Retina (tissue), 1 donor: ENCODE data around the gene MOB3B.

Source experiments
- DNase-seq: peaks from one replicate; pipeline ENCODE4 v3.0.0-alpha.2; 2016

Gene MOB3B

GRCh38 chr9:27413511-27414219 lies 115.9 kb downstream of the MOB3B start:
- no peak for DNase-seq

DNA sequence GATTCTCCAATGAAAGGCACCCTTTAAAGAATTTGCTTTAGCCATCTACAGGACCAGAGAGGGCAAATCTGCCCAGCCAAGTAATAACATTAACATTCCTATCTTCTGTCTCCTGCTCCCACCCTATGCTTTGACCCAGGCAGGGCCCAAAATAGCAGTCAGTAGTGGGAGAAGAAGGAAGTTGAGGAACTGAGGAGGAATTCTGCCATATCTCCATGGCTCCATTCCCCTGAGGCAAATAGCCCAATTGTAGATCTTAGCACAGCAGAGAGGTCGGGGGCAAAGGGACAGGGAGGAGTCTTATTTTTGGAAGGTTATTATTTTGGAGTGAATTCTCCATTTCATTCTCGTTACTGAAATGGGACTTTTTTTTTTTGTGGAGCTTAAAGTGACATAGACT lies 116.7 kb downstream of the MOB3B start:
- no peak for DNase-seq

GRCh38 chr9:27412081-27412480 lies 117.5 kb downstream of the MOB3B start:
- no peak for DNase-seq

DNA sequence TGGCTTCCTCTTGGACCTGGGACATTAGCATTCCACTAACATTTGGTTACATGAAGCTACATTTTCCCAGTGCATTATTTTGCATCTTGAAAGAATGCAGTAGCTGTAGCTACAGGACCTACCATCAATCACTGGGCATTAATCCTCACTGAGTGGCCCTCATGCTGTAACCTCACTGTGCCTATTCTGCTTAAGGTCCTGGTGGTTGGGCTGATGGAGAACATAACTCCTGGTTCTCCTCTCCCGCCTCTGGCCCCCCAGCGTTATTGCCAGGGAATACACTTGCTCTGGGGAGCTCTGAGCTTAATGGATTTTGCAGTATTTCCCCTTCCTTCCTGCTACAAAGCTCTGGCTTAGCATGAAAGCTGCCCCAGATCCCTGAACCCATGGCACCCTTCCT lies 121.1 kb downstream of the MOB3B start:
- DNase-seq, result no peak

DNA sequence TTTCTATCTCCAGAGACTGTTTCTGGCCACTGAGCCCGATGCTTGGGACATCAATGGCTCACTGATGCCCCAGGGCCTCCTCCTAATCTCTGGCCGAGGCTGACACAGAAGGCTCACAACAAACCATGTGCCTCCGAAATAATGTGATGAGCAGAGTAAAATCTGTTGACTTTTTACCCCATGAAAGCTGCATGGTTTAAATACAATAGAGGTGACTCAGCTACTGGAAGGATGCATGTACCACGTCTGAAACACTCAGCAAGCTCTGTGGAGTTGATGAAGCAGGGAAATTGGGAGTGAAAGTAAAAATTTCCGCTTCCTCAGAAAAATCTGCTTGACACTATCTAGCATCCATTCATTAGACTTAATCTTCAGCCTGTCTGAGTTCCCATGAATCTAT lies 121.6 kb downstream of the MOB3B start:
- DNase-seq, result no peak

DNA sequence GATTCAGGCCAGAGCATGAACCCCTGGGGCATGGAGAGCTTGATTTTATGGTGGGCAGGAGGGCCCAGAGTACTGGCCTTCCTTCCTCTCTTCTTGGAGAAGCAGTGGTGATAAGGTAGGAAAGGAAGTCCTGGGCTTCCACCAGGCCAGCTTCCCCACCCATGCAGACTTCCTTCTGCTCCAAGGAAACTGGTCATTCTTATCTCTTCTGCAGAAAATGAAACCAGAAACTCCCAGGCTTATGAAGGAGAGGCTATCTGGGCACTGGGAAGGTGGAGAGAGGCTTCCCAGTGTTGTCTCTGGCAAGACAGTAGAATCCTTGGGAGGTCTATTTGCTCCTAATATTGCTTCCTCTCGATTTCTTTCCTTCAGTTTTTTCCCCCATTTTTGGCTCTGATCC lies 122.1 kb downstream of the MOB3B start:
- no peak for DNase-seq

DNA sequence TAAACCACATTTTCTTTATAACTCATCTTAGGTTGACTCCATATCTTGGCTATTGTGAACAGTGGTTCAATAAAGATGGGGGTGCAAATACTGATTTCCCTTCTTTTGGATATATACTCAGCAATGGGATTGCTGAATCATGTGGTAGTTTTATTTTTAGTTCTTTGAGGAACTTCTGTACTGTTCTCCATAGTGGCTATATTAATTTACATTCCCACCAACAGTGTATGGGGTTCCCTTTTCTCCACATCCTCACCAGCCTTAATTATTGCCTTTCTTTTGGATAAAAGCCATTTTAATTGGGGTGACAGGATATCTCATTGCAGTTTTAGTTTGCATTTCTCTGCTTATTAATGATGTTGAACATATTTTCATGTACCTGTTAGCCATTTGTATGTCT lies 125.0 kb downstream of the MOB3B start:
- no peak for DNase-seq

GRCh38 chr9:27402626-27403025 lies 127.0 kb downstream of the MOB3B start:
- no peak for DNase-seq

- DNase-seq, result no peak
Observed at GRCh38 chr9:27400334-27400880, 129.2 kb downstream of the MOB3B start.

DNA sequence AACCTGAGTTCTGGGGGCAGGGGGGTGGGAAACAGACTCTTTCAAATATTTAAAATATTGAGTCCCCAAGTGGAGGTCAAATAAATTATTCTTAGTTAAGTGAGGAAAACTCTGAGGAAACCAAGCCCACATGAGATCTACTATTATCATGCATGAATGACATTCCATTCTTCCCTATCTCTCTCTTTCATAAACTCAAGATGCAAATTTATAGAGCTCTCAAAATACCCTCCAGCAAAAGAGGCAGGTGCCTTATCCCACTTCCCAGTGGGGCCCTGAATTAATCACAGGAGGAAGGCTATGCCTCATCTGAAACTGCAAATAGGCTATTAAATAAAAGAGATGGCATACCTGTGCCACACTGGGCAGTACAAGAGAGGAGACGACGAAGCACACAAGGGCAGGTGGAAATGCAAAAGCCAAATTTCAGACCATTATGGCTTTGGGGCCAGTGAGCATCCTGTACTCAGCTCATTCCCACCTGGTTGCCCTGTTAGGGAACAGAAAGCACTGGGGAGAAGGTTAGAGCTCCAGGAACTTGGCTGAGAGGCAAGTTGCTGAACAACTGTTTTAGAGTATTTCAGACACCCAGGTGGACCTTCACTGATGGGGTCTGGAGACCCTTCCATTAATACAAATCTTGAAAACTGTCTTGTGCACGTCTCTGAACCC lies 130.5 kb downstream of the MOB3B start:
- DNase-seq, result no peak

DNA sequence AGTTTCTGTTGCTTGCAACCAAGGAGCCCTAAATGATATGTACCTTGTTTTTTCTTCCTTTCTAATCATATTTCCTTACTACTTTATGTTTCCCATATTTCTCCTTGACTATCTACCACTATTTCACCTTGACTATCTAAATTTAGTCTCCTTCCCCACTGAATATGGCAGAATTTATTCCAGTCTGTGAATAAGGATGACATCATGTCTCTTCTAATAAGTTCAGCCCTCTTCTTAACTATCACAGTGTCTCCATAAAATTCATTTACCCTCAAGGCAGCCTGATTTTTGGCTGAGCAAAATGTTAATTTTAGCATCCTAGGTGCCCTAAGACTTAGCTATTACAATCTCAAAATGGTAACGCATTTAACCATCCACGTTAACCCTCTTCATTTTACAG lies 133.1 kb downstream of the MOB3B start:
- no peak for DNase-seq

DNA sequence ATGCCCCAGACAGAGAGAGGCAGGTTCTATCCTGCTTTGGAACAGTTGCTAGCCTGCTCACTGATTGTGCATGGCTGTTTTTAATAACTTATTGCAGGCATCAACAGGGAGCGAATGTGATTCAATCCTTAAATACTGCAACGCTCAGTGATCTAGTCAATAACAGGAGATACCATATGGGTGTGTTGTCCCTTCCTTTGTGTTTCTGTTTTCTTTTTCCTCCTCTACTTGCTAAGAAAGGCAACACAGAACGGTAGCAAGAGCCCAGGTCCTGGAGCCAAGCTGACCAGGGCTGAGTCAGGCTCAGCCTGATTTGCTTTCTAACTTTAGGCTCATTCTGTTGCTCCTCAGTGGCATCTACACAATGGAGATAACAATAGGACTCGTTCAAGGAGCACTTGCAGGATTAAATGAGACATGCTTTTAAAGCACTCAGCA lies 134.1 kb downstream of the MOB3B start:
- DNase-seq, result peak; percentile 39

- peak; percentile 32 for DNase-seq
Observed at GRCh38 chr9:27394826-27395201, 134.8 kb downstream of the MOB3B start.

DNA sequence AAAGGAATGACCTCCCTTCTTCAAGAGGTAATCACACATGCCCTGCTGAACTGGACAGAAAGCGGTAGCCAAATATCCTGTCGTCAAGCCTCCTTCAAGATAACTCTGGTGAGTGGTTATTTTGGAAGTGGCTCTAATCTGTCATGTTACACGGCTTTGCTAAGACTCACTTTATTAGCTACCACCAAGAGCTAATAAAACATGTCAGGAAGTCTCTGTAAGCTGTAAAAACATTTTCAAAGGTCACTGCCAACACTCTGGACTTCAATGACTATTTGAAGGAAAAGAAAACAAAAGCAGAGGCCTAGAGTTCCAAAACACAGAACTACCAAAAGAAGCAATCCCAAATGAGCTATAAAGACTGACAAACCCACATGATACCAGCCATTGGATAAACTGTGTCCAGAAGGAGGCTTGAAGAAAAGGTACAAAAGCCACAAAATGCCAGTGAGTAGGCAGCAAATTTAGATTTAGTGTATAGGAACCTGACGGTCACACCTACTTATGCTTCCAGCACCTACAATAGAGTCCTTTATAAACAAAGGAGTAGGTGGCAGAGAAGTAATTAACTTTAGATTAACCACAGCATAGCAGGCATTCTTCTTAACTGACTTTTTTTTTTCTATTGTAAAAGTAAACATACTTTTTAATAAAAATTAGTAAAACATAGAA lies 135.3 kb downstream of the MOB3B start:
- DNase-seq, result no peak

DNA sequence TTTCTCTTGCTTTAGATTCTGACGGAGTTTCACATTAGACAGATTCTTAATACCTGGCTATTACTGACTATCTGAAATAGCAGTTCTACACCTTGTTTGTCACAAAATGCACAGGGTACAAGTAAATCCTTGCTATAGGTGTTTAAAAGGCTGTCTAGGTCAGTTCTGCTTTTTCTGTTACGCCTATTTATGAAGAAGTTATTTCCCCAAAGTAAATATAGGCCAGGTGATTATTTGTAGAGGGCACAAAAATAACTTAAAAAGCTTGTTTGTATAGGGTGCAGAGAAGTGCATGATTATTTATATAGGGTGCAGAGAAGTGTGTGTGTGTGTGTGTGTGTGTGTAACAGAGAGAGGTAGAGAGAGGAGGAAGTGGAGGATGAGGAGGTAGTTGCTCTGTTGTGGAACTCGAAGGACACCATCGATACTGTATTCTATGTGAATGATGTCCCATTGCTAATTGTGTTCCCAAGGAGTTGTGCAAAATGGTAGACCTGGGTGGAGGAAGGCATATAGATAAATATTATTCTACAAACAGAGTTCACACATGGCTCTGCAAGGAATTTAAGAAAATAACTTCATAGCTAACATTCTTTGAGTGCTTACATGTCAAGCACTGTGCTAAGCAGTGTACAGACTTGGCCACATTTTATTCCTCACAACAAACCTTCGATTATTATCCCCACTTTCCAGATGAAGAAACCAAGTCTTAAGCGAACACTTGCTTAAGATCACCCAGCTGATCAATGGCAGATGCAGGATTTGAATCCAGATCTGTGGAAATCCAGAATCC lies 136.4 kb downstream of the MOB3B start:
- no peak for DNase-seq

DNA sequence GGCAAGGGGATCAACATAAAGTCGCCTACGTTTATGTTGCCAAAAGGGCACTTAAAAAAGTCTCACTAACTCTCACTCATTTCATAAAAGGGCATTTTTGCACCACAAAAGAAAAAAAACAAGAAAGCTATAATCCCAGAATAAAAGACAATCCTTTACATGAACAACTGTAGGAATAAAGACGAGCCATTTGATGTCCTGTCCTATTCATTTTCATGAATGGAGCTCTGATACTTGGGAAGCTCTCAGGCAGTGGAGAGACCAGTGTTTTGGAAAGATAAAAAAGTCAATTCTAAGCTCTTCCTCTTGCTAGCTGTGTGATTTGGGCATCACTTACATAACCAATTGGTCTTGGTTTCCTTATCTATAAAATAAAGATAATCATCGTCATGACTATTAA lies 137.2 kb downstream of the MOB3B start:
- no peak for DNase-seq

DNA sequence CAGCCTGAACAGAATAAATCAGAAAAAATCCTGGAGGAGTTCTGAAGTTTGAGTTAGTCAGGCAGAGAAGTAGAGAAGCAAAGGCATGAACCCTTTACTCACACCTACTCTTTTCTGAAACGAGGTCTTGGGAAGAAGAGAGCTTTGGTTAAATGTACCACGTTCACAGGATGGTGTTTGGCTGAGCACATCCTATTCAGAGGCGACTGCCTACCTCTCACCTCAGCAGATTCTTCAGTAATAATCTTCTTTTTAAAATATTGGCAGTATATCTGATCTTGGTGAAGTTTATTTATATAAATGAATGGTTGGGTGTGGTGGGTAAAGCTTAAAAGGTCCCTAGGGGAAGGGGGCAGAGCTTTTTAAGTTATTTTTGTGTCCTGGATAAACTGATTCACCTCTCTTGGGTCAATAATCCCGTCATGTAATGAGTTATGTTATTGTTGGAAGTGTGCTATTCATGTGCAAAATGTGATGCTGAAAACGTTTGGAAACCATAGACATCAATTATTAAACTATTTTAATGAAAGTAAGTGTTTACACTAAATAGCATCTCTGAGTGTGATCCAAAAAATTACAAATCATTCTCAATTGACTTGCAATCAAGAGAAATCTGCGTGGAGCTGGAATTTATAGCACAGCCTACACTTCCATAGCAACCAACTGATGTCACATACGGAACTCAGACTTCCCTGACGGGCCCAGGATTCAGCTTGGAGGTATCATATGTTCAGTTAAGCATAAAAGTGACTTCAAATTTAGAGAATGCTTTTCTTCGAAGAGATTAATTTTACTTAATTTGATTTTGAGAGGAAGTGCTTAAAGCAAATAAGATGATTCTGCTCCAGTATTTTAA lies 138.3 kb downstream of the MOB3B start:
- DNase-seq, result no peak

DNA sequence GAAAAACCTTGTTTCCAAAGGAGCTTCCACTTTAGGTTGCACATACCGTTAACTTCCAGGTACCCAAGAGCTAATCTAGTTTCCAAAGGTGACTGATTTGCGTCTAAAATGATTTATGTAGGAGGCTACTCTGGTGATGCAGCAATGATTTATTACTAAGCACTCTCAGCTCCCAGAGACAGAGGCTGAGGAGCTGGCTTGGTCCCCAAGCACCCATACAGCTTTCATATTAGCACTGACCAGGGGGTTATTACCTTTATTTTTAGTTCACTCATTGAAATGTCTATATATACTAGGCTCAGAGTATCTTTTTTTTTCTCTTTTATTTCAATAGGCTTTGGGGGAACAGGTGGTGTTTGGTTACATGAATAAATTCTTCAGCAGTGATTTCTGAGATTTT lies 141.5 kb downstream of the MOB3B start:
- no peak for DNase-seq

GRCh38 chr9:27387722-27388121 lies 141.9 kb downstream of the MOB3B start:
- no peak for DNase-seq

GRCh38 chr9:27386571-27387091 lies 143.0 kb downstream of the MOB3B start:
- DNase-seq, result no peak

- DNase-seq, result no peak
Observed at GRCh38 chr9:27385606-27386322, 143.8 kb downstream of the MOB3B start.
